ENCODE results near the gene CHADL. TPM values are rescaled to one million over a fixed set of nuclear protein-coding genes. Genes with fewer than 3 reads are reported as not detected.
"Not testable (repeated sequence)": the region's sequence is repeated elsewhere in the genome, so short reads cannot be mapped to it uniquely, and the experiment has no call there.

CHADL gene
- total and polyA plus RNA-seq, 12 donors: 0.15 to 21.9 (median 3.4) TPM

DNA sequence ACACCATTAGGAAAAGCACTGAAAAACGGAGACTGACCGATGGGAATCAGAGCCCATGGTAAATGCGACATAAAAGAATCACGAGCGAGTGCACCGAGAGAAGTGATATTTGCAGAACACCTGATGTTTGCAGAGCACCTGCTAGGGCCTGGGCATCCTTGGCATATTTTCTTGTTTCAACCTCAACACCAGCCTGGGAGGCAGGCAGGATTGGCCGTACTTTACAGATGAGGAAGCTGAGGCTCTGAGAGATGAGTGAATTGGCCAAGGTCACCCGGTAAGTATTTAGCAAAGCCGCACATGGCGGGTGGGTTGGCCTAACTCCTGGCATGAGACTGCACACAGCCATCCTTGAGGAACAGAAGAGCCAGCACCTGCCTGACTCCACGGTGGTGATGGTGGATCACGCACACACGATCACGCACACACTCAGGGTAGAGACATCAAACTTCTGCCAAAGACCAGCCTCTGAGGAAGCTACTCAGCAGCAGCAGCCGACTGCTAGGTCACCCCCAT is 21.6 kb upstream of the CHADL start:
- H3K9me3 ChIP-seq (replicated peaks in 1 of 3): no peaks in the 10 kb centered on the region
- H3K4me3 ChIP-seq: no peak overlapping the region
- H3K27me3 ChIP-seq: no peaks in the 10 kb centered on the region
- peak overlapping the region in 2 of 5 donors; percentile 57 to 61 for H3K27ac ChIP-seq
- 78 to 90% (median 81%) methylated on average over 11 to 15 of the region's 15 CpGs for WGBS, 4 donors
- H3K36me3 ChIP-seq (replicated peaks in 1 of 2): peaks cover 0 to 85% of the 10 kb centered on the region in 2 donors
- peak in 3 of 7 donors; percentile 44 to 64 (median 48) for DNase-seq
- H3K4me1 ChIP-seq (replicated peaks in 1 of 2): peaks cover 0 to 10% of the 10 kb centered on the region in 2 donors
- no peak for TF ChIP-seq POLR2A (IDR thresholded peaks at IDR 0.05)
- TF ChIP-seq, protein P1, sequence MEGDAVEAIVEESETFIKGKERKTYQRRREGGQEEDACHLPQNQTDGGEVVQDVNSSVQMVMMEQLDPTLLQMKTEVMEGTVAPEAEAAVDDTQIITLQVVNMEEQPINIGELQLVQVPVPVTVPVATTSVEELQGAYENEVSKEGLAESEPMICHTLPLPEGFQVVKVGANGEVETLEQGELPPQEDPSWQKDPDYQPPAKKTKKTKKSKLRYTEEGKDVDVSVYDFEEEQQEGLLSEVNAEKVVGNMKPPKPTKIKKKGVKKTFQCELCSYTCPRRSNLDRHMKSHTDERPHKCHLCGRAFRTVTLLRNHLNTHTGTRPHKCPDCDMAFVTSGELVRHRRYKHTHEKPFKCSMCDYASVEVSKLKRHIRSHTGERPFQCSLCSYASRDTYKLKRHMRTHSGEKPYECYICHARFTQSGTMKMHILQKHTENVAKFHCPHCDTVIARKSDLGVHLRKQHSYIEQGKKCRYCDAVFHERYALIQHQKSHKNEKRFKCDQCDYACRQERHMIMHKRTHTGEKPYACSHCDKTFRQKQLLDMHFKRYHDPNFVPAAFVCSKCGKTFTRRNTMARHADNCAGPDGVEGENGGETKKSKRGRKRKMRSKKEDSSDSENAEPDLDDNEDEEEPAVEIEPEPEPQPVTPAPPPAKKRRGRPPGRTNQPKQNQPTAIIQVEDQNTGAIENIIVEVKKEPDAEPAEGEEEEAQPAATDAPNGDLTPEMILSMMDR (IDR thresholded peaks at IDR 0.05): no peak
- intact Hi-C loops (cut with DNase I): no loop called here

DNA sequence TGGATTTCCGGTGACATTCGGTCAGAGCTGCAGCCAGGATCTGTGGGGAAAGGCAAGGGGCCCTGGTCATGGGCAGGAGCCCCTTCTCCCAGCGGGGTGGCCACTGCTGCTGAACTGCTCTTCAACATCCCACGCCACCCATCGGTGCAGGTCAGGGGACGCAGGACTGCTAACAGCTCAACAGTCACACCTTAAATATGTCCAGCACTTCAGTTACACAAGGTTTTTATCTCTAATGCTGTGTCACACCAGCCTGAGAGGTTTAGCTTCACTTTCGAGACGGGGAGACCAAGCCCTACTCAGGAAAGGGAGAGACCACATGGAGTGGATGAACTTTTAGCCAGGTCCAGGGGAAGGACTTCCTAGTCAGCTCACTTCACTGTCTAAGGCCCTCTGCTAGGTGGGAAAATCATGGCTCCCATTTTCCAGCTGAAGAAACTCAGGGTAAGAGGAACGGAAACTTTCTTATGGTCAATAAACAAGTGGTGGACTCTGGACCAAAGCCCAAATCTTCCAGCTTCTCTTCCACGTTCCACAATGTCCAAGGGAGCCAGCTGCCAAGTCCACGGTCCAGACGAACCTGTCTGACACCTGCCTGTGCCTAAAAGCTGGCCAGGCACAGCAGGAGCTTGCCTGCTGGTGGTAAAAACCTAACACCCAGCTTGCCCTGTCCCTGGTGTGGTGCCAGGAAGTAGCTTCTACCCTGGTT is 21.0 kb upstream of the CHADL start:
- Histone ChIP-seq H3K27me3 (no peaks in the 10 kb centered on the region), H3K27ac (peak overlapping the region in 3 of 5 donors; percentile 2 to 61 (median 57)), H3K36me3 (replicated peaks in 1 of 2) (peaks cover 0 to 86% of the 10 kb centered on the region in 2 donors), H3K4me1 (replicated peaks in 1 of 2) (peaks cover 0 to 10% of the 10 kb centered on the region in 2 donors), H3K4me3 (no peak overlapping the region), H3K9me3 (replicated peaks in 1 of 3) (no peaks in the 10 kb centered on the region)
- TF ChIP-seq, protein P1 (IDR thresholded peaks at IDR 0.05): no peak
- no peak for TF ChIP-seq POLR2A (IDR thresholded peaks at IDR 0.05)
- intact Hi-C loops (cut with DNase I): no loop called here
- WGBS, 4 donors: 63 to 77% (median 70%) methylated on average over 4 to 12 of the region's 12 CpGs
- no peak for DNase-seq

DNA sequence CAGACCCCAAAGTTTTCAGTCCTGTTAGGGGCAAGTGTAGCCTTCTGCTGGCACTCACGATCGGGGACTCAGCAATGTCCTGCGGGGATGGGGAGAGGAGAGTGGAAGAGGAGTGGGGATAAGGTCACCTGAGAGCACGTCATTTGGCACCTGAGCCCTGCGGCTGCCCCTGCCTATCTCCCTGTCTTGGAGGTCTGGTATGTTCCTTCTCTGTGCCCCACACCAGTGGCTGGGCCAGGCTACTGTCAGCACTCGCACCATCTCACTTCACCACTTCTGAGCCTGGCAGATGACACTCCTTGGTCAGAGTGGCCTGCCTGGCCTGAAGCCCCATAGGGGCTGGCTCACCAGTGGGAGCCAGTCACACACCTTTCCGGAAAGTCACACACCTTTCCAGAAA is 20.1 kb upstream of the CHADL start:
- Histone ChIP-seq H3K36me3 (replicated peaks in 1 of 2) (peaks cover 0 to 85% of the 10 kb centered on the region in 2 donors), H3K27me3 (no peaks in the 10 kb centered on the region), H3K9me3 (replicated peaks in 1 of 3) (no peaks in the 10 kb centered on the region), H3K4me3 (no peak overlapping the region), H3K4me1 (replicated peaks in 1 of 2) (peaks cover 0 to 10% of the 10 kb centered on the region in 2 donors), H3K27ac (peak overlapping the region in 2 of 5 donors; percentile 57 to 61)
- TF ChIP-seq, protein P1 (IDR thresholded peaks at IDR 0.05): no peak
- TF ChIP-seq POLR2A (IDR thresholded peaks at IDR 0.05): no peak
- no peak for DNase-seq
- 93 to 98% (median 95%) methylated on average over 5 to 7 of the region's 7 CpGs for WGBS, 4 donors
- intact Hi-C loops (cut with DNase I): no loop called here

DNA sequence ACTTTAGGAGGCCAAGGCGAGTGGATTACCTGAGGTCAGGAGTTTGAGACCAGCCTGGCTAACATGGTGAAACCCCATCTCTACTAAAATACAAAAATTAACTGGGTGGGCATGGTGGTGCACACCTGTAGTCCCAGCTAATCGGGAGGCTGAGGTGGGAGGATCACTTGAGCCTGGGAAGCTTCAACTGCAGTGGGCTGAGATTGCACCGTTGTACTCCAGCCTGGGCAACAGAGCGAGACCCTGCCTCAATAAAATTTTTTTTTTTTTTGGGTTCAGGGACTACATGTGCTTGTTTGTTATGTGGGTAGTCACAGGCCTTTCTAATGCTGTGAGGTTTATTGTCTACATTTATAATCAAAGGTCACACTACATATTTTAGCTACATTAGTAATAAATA is 19.0 kb upstream of the CHADL start:
- H3K4me1 ChIP-seq (replicated peaks in 1 of 2); H3K4me3 ChIP-seq; intact Hi-C loops (cut with DNase I); H3K9me3 ChIP-seq (replicated peaks in 1 of 3); H3K27ac ChIP-seq; H3K27me3 ChIP-seq; DNase-seq: not testable (repeated sequence)
- WGBS, 4 donors: 93 to 98% (median 97%) methylated on average over 3 to 4 of the region's 4 CpGs
- peaks cover 0 to 87% of the 10 kb centered on the region in 2 donors for H3K36me3 ChIP-seq (replicated peaks in 1 of 2)

Data from adrenal gland (tissue), 12 donors.